Skin of body (tissue), 2 donors: ENCODE results near the gene ME3. TPM values are rescaled to one million over a fixed set of nuclear protein-coding genes. Genes with fewer than 3 reads are reported as not detected.

Source experiments
- DNase-seq: peaks from one replicate; lab custom pipeline; 2025; lab: John Stamatoyannopoulos, UW
- total RNA-seq: library from RNA; depleted of rRNA; stranded (reverse); fragments of >200 nt; gene quantifications from one replicate; pipeline ENCODE4 v1.2.3, GENCODE V29; 2014

The ME3 gene
- total RNA-seq, 1 donor from 2014 or later = 17.8 TPM

DNA sequence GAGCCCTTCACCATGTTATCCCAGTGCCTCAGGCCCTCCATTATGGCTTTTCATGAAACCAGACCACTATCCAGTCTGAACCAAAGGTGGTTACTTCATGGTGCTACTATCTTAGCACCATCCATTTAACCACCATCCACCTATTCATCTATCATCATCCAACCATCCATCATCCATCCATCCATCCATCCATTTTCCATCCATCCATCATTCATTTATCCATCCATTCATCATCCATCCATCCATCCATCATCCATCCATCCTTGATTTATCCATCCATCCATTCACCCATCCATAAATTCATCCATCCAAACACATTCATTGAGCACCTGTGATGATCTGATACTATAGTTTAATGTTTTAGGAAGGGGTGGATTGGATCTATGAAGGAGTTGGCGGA, 204.2 kb downstream of the ME3 start:
- no peak for DNase-seq

DNA sequence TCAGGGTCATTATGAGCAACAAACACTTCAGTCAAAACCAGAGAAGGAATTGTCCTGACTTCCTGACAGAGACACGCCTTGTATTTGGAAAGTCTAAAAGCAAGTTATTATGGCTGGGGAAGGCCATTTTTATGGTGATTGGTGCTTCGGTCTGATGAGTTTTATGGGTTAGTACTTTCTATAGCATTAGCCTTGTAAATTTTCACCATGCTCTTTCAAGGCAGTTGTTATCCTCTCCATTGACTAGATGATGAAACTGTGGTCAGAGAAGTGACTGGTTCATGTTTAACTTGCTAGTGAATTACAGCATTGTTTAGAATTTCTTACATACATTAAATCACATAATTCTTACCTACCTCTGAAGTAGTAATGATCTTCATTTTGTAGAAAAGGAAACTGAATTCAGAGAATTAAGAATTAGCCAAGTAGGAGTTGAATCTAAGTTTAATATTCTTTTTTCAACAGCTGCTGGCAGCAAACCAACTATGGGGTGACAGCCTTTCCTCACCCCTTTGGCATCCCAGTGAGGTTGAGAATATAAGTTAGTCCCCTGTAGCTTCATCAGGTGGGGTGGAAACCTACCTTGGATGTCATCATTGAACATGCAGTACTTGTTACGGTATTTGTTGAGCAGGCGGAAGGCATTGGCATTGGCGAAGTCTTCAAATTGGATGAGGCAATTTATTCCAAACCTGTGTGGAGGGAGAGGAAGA, 207.8 kb downstream of the ME3 start:
- DNase-seq = no peak

GRCh38 chr11:86463955-86464354, 208.5 kb downstream of the ME3 start:
- DNase-seq = no peak

DNA sequence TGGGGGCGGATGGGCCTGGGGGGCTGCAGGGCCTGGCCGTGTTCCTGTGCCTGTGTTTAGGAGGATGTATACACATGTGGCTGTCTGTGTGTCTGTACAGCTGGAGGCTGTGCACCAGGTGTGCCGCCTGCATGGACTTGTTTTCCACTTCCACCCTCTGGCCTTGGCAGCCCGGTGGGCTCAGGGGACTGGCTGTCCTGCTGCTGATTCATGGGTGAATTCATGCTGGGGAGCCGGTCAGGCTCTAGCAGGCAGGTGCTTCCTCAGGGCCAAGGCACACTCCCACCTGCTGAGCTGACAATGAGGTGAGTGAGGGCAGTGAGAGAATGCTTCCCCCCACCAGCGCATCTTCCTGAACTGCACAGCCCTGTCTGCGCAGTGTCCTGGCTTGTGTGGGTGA, 209.3 kb downstream of the ME3 start:
- no peak for DNase-seq

GRCh38 chr11:86461892-86462291, 210.5 kb downstream of the ME3 start:
- no peak for DNase-seq

- DNase-seq = no peak
Measured at GRCh38 chr11:86460461-86461385, 211.7 kb downstream of the ME3 start.

DNA sequence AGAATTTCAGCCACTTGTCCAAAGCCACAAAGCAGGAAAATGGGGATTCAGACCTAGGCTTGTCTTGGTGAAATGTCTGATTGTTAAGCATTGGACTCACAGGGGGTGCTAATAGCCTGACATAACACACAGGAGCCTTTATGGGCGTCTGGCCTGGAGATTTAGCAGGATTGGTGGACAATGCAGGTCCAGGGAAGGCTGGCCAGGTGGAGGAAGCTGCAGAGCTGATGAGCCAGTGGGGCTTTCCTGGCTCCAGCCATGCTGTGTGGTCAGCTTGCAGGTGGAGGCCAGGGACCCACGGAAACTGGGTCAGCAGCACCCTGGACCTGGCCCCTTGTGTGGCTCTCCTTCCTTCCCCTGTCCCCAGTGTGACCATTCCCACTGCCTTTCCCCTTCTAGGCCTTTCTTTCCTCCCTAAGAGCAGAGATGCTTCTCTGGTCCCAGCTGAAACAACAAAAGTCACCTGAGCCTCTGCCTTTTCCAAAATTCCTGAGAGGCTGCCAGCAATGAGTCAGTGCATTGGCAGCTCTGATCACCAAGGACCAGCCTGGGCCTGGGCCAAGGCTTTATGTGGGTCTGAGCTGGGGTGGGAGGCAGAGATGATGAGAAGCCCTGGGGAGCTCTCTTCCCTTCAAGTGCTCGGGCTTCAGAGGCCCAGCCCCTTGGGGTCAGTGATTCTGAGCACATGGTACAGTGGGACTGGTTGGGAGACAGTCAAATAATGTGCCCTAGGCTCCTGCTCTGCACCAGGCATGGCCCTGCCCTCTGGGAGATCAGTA, 212.5 kb downstream of the ME3 start:
- no peak for DNase-seq

GRCh38 chr11:86459002-86459385, 213.4 kb downstream of the ME3 start:
- DNase-seq = no peak

DNA sequence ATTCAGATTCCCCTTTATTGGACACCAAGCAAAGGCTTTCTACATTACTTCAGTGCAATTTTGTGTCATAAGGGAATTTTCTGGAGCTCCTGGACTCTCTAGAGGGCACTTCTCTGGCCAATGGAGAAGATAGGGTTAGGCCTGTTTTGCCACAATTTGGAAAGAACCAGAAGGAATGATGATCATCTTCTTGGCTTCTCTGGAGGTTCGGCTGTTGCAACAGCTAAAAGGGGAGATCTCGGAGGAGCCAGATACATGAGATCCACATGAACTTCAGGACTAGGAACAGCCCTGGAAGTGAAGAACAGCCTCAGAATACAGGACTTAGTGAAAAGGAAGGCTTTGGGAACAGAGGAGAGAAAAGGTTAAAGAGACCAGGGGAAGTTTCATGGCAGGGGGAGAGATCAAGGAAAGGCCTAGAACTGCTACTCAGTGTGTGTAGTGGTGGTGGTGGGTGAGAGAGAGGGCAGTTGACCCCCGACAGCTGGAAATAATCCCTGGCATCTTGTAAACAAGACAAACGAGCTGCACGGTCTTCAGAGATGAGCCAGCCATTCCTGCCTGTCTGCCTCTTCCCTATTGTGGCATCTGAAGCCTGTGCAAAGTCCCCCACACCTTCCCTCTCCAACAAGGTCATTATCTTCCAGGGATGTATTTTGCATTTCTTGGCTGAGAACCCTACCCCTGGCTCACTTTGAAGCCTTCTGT, 214.0 kb downstream of the ME3 start:
- no peak for DNase-seq

DNA sequence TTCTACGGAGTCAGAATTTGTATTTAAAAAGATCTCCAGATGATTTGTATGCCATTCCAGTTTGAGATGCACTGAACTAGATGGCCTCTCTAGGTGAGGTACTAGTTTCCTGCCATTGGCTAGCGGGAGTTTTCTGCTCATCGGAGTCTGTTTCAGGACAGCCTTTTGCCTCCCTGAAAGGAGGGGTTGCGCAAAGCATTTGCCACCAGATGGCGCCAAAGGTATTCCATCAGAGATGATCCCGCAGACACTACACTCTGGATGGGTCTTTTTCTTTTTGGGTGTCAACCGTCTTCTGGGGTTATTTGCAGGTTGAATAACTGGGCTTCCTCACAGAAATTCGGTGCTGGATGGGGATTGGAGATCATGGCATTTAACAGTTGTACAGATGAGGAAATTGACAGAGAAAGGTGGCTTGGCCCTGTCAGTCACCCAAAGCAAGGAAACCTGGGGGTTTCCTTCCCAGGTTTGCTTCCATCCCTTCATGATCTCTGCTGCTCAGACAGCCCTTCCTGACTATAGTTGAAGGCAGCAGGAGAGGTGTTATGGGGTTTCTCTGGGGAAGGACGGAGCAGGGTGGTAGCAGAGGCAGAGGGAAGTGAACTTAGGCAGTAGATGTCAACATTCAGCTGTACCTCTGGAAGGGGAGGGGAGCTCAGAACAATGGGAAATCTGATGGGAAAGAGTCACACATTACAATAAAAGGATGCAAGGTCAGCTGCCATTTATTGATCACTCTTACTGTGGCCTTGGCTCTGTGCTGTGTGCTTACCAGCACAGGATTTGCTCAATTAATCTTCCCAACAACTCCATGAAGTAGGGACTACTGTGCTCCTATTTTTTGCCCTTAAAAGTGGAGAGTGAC, 216.1 kb downstream of the ME3 start:
- DNase-seq = peak; percentile 61

DNA sequence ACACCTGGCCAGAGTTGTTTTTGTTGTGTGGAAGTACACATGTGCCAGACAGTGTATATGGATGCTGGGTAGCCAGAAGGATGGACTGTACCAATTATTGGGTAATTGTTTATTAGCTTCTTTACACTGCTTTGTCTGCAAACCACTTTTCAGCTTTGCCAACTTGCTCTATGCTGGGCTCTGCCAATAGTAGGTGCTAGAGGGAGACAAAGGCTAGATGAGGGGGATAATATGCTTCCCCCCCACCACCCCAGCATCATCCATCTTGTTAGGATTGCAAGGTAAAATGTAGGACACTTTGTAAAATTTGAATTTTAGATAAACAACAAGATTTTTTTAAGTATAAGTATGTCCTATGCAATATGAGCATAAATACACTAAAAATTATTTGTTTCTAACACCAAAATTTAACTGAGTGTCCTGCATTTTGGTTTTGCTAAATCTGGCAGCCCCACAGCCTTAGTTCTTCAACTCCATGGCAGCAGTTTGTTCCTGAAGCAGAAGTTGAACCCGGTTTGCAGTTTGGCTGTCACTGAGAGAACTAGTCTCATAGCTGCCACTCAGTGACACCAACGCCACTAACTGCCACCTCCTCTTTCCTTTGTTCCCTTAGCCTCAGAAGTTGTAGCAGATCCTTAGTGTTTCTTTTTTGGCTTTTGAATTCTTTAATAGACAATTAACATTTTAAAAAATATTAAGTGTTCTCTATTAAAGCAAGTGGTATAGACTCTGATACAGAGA, 219.0 kb downstream of the ME3 start:
- no peak for DNase-seq

- no peak for DNase-seq
Measured at GRCh38 chr11:86449993-86450629, 222.3 kb downstream of the ME3 start.

DNA sequence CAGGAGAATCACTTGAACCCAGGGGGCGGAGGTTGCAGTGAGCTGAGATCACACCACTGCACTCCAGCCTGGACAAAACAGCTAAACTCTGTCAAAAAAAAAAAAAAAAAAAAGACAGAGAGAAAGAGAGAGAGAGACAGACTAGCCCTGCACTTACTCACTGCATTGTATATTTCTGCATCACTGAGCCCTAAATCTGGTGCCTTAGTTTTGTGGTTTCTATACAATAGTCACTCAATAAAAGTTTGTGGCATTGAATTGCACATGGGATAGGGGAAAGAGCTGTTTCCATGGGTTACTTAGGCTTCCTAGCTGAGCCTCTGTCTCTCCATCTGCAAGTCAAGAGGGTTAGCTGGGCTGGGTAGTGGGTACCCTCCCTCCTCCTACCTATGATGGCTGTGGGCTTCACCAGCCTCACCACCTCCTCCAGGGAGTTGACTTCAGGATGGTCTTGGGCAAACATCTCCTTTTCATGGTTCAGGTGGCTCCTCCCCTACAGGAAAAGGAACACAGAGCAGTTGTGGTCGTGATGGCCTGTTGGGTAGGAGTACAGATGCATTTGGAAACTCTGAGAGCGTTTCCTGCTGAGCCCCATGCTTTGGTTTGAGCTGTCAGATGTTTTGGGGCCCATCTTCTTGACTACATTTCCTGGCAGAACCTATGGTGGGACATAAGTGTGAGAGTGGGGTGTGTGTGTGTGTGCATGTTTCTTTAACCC, 224.5 kb downstream of the ME3 start:
- DNase-seq = no peak

- no peak for DNase-seq
Measured at GRCh38 chr11:86446924-86447285, 225.5 kb downstream of the ME3 start.

GRCh38 chr11:86446163-86446923, 226.1 kb downstream of the ME3 start:
- no peak for DNase-seq

- no peak for DNase-seq
Measured at GRCh38 chr11:86444981-86445380, 227.4 kb downstream of the ME3 start.

- no peak for DNase-seq
Measured at GRCh38 chr11:86443415-86443814, 229.0 kb downstream of the ME3 start.

- DNase-seq = no peak
Measured at GRCh38 chr11:86442827-86443226, 229.6 kb downstream of the ME3 start.
